ENCODE data around the gene HOXB6. TPM values are rescaled to one million over a fixed set of nuclear protein-coding genes. Genes with fewer than 3 reads are reported as not detected.

The HOXB6 gene
- total RNA-seq, 1 experiment from 2014 or later = 196 TPM

DNA sequence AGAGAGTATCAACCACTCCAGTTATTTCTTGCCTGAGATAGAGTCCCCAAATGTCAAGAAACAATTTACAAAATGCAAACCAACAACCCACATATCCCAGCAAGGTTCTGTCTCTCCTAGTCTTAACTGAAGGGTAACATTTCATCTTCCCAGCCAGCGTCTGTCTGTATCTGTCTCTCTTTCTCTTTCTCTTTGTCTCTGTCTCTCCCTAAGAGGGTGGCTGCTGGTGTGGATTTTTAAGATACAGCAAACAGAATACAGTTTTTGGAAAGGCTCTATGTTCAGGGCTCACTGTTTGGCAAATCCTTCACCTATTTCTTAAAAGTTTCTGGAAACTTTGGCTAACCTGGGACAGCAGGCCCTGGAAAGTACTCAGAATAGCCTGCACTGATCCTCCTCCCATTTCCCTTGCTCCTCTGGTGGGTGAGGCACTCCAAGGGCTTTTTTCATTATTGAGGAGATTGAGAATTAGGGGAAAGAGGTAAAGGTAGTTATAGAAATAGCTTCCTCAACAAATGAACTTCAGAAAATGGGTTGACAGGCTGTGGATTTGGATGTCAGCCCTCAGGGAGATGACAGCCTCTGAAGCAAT, 32.9 kb downstream of the HOXB6 start:
- intact Hi-C loops (cut with micrococcal nuclease; ENCODE audit: unreplicated experiment) = no loop called here
- Histone ChIP-seq H3K36me3 (ENCODE audit: control insufficient read depth, insufficient read depth, low read length) (peaks cover 15% of the 10 kb centered on the region), H3K4me1 (ENCODE audit: control insufficient read depth, insufficient read depth, low read length) (peaks cover 97% of the 10 kb centered on the region), H3K4me3 (ENCODE audit: low read depth in 2 of 2, low read length in 2 of 2) (peak overlapping the region; percentile 22 to 99; a peak in 3 of 4 replicates), H3K27ac (ENCODE audit: low read length) (peak overlapping the region; percentile 97), H3K27me3 (ENCODE audit: control insufficient read depth, insufficient read depth, low read length) (no peaks in the 10 kb centered on the region), H3K9me3 (ENCODE audit: control insufficient read depth, insufficient read depth, low read depth, low read length) (no peaks in the 10 kb centered on the region)
- DNase-seq (ENCODE audit: low read depth, low spot score) = no peak
- CTCF ChIA-PET = no interaction called here
- BruUV-seq (replicated peaks) = no TSS peak
- no peak; the same call in 1 of the 2 replicates for ATAC-seq
- no peak for TF ChIP-seq SIN3A (IDR thresholded peaks at IDR 0.05; ENCODE audit: borderline replicate concordance, insufficient read depth, low read depth, low read length)
- TF ChIP-seq, protein P1, sequence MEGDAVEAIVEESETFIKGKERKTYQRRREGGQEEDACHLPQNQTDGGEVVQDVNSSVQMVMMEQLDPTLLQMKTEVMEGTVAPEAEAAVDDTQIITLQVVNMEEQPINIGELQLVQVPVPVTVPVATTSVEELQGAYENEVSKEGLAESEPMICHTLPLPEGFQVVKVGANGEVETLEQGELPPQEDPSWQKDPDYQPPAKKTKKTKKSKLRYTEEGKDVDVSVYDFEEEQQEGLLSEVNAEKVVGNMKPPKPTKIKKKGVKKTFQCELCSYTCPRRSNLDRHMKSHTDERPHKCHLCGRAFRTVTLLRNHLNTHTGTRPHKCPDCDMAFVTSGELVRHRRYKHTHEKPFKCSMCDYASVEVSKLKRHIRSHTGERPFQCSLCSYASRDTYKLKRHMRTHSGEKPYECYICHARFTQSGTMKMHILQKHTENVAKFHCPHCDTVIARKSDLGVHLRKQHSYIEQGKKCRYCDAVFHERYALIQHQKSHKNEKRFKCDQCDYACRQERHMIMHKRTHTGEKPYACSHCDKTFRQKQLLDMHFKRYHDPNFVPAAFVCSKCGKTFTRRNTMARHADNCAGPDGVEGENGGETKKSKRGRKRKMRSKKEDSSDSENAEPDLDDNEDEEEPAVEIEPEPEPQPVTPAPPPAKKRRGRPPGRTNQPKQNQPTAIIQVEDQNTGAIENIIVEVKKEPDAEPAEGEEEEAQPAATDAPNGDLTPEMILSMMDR (IDR thresholded peaks at IDR 0.05) = no peak
- TF ChIP-seq, protein P2, sequence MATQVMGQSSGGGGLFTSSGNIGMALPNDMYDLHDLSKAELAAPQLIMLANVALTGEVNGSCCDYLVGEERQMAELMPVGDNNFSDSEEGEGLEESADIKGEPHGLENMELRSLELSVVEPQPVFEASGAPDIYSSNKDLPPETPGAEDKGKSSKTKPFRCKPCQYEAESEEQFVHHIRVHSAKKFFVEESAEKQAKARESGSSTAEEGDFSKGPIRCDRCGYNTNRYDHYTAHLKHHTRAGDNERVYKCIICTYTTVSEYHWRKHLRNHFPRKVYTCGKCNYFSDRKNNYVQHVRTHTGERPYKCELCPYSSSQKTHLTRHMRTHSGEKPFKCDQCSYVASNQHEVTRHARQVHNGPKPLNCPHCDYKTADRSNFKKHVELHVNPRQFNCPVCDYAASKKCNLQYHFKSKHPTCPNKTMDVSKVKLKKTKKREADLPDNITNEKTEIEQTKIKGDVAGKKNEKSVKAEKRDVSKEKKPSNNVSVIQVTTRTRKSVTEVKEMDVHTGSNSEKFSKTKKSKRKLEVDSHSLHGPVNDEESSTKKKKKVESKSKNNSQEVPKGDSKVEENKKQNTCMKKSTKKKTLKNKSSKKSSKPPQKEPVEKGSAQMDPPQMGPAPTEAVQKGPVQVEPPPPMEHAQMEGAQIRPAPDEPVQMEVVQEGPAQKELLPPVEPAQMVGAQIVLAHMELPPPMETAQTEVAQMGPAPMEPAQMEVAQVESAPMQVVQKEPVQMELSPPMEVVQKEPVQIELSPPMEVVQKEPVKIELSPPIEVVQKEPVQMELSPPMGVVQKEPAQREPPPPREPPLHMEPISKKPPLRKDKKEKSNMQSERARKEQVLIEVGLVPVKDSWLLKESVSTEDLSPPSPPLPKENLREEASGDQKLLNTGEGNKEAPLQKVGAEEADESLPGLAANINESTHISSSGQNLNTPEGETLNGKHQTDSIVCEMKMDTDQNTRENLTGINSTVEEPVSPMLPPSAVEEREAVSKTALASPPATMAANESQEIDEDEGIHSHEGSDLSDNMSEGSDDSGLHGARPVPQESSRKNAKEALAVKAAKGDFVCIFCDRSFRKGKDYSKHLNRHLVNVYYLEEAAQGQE (IDR thresholded peaks at IDR 0.05; ENCODE audit: insufficient read depth in 1 of 2, low read depth in 2 of 2, low read length in 1 of 2) = no peak
- no peak; the same call in 1 of the 2 replicates for TF ChIP-seq POLR2AphosphoS5 (IDR thresholded peaks at IDR 0.05; ENCODE audit: low read depth, low read length)
- no peak for TF ChIP-seq TCF7L2 (IDR thresholded peaks at IDR 0.05; ENCODE audit: low read depth, low read length)
- in situ Hi-C loops (cut with HindIII; ENCODE audit: low pct_unique_long_range_greater_than_20kb, low sequenced_read_pairs) = no loop called here
- POLR2A ChIA-PET = interaction anchor here (0.7 kb wide), 1 partner anchor 16 kb away, joined by 3 read pairs; no protein-coding TSS in a partner anchor

DNA sequence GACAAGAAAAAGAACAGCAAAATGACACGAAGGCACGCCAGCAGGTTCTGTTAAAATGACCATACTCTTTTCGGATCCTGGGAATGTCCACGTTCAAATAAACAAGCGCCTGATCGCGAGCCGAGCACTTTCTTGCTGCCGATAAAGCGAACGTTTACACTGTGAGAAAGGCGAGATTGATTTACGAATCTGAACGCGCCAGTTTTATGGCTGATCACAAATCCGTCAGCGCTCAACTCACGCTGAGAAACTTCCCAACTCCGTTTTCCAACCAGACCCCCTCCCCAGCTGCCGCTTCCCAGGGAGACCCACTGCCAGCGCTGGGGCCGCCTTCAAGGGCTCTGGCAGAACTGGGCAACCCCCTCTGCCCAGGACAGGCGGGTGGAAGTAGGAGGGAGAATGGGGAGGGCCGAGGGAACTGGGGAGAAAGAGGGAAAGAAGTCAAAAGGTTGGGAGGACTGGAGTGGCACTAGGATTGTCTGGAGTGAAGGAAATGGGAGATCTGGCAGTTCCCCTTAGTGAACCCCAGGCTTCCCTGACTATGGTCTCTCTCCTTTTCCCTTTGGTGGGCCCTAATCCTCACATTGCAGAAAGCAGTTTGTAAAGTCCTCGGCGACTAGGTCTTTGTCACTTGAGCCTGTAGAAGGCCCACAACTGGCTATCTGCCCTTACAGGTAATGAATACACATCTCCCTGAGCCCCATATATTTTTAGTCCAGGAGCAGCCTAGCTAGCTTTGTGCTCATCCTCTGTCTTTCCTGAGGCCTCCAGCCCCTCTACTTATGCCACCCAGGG, 33.6 kb downstream of the HOXB6 start:
- peak; percentile 79 for TF ChIP-seq TCF7L2 (IDR thresholded peaks at IDR 0.05; ENCODE audit: low read depth, low read length)
- peak; percentile 26; the same call in 1 of the 2 replicates for TF ChIP-seq SIN3A (IDR thresholded peaks at IDR 0.05; ENCODE audit: borderline replicate concordance, insufficient read depth, low read depth, low read length)
- TF ChIP-seq, protein P1 (IDR thresholded peaks at IDR 0.05) = no peak
- no peak; the same call in 1 of the 2 replicates for TF ChIP-seq POLR2AphosphoS5 (IDR thresholded peaks at IDR 0.05; ENCODE audit: low read depth, low read length)
- TF ChIP-seq, protein P2 (IDR thresholded peaks at IDR 0.05; ENCODE audit: insufficient read depth in 1 of 2, low read depth in 2 of 2, low read length in 1 of 2) = no peak
- peaks cover 14% of the 10 kb centered on the region for H3K36me3 ChIP-seq (ENCODE audit: control insufficient read depth, insufficient read depth, low read length)
- H3K27me3 ChIP-seq (ENCODE audit: control insufficient read depth, insufficient read depth, low read length) = no peaks in the 10 kb centered on the region
- peak; percentile 17; the same call in 1 of the 2 replicates for ATAC-seq
- ChIA-PET POLR2A (no interaction called here), CTCF (no interaction called here)
- intact Hi-C loops (cut with micrococcal nuclease; ENCODE audit: unreplicated experiment) (no loop called here), in situ Hi-C loops (cut with HindIII; ENCODE audit: low pct_unique_long_range_greater_than_20kb, low sequenced_read_pairs) (no loop called here)
- DNase-seq (ENCODE audit: low read depth, low spot score) = no peak
- peaks cover 99% of the 10 kb centered on the region for H3K4me1 ChIP-seq (ENCODE audit: control insufficient read depth, insufficient read depth, low read length)
- BruUV-seq (replicated peaks) = TSS peak; percentile 0
- H3K9me3 ChIP-seq (ENCODE audit: control insufficient read depth, insufficient read depth, low read depth, low read length) = no peaks in the 10 kb centered on the region
- H3K27ac ChIP-seq (ENCODE audit: low read length) = peak overlapping the region; percentile 97
- H3K4me3 ChIP-seq (ENCODE audit: low read depth in 2 of 2, low read length in 2 of 2) = peak overlapping the region; percentile 22 to 99
